HG02588 (cell line): Measurements from ENCODE around the gene ABCB11.
A peak's percentile ranks its signal among the peaks of the same experiment; 100 is the strongest.
"Not testable (repeated sequence)": the region's sequence is repeated elsewhere in the genome, so short reads cannot be mapped to it uniquely, and the experiment has no call there.

Experiments
- ATAC-seq: cut with Tn5 transposase; IDR thresholded peaks from one replicate; pipeline ENCODE4 v1.9.1; 2021; ENCODE audit warnings: mild to moderate bottlenecking, moderate library complexity; ENCODE audit not compliant: unreplicated experiment

Gene ABCB11

DNA sequence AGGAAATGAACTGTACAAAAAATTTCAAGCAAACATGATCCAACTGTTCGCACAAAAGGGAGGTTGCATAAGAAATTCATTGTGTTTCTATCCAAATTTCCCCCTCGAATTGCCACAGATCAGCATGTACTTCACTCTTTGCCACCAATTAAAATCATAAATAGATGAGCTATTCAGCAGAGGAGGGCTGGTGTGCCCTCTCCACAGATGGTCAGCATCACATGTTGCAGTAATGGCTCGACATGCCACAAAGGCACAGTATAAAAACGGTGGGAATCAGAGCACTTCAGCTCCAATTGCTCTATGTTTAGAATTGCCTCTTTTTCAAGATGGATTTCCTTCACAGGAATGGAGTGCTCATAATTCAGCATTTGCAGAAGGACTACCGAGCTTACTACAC, 130.1 kb downstream of the ABCB11 start, which contains the start of gene G6PC2:
G6PC2 (plus strand) TSS at position 289 of the 400 bp plus-strand sequence; CDS start at position 330, 41 bp downstream.
- no peak for ATAC-seq

DNA sequence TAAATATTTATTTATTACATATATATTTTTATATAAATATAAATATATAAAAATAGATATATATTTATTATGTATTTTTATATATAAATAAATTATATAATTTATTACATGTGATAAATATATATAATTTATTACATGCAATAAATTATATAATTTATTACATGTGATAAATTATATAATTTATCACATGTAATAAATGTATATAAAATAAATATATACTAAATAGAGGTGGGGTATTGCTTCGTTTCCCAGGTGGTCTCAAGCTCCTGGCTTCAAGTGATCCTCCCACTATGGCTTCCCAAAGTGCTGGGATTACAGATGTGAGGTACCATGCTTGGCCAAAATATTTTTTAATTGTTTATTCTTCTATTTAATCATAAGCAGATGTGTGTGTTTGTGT, 133.7 kb downstream of the ABCB11 start:
- ATAC-seq: no peak

DNA sequence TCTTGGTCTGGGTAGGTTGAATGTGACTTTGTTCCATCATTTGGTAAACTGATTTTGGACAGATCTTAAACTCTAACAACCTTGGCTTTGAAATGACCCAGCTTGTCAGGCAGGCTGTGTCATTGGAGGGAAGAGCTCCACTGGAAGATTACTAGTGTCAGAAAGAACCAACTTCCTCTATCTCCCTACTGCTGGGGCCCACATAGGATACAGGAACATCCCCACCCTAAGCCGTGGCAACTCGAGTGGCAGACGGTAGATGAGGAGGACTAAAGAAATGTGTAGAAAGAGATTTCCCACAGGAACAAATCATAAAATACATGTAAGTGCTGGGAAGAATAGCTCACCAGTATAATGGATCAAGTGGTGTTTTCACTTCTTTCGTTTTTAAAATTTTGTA, 134.3 kb downstream of the ABCB11 start:
- ATAC-seq: no peak

DNA sequence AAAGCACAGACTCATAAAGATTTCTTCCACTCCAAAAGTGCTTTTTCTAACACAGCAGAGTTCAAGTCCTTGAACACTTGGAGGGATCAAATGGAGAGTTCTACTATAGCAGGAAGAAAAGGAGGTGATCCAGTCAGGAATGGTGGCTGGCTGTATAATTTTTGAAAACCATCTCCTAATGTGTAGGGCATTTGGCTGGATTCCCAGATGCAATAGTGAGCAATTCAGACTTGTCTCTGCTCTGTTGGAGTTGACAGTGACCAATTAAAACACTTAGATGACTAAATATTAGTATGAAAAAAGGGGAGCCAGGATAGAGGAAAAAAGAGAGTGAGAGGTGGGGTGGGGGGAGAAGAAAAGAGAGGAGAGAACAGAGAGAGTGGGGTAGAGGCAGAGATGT, 135.4 kb downstream of the ABCB11 start:
- ATAC-seq: no peak

GRCh38 chr2:168894720-168895119, 136.4 kb downstream of the ABCB11 start:
- no peak for ATAC-seq

- ATAC-seq: no peak
Measured at GRCh38 chr2:168894101-168894500, 137.0 kb downstream of the ABCB11 start.

- ATAC-seq: no peak
Measured at GRCh38 chr2:168892327-168892726, 138.8 kb downstream of the ABCB11 start.

DNA sequence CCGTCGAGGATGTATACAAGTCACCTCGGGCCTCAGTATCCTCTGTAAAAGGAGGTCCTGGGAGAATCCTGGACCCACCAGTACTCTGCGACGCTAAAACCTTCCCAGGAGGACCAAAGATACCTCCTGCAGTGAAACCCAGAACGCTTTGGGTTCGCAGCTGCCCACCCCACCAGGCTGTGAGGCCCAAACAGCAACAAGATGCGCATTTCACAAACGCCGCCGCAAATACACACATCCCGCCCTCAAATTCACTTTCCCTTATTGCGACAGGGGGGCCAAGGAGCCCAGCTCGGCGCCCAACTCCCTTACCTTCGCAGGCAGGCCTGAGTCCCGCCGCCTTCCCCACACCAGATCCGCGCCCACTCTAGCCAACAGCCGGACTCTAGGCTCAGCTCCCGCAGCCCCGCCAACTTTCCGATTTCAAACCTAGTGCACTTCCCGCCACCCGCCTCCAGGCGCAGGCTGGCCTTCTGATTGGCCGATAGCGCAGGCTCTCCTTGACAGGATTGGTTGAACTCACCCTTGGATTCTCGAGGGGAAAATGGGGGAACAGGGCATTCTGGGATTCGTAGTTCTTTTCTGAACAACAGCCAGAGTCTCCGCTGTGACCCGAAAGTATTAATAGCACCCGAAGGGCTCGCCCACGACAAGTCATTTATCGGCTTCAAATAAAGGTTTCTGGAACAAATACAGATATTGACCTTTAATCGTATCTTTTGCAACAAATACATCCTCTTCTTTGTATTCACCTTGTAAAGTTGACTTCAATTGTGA, 140.9 kb downstream of the ABCB11 start, which contains the start of gene SPC25:
SPC25 (minus strand) TSS at position 425 of the 777 bp plus-strand sequence. CDS start 911 bp downstream, outside the sequence.
- ATAC-seq: peak; percentile 100

DNA sequence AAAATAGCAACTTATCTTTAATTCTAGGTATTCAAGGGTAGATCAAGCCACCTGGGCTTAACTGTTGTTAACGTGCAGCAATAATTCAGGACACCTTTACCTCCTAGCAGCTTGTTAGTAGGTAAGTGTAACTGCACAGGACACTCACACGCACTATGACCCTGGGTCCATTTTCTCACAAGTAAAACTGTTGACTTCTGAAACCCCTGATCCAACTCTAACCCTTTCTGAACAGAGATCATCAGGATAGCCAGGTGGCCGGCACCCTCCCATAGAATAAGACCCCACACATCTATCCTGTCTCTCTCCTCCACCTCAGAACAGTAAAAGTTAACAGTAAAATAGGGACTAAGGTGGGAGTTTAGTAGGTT, 141.5 kb downstream of the ABCB11 start:
- no peak for ATAC-seq

- no peak for ATAC-seq
Measured at GRCh38 chr2:168884975-168885374, 146.1 kb downstream of the ABCB11 start.

GRCh38 chr2:168882163-168882562, 149.0 kb downstream of the ABCB11 start:
- not testable (repeated sequence) for ATAC-seq

GRCh38 chr2:168874368-168875054, 156.6 kb downstream of the ABCB11 start:
- no peak for ATAC-seq

- not testable (repeated sequence) for ATAC-seq
Measured at GRCh38 chr2:168870824-168871223, 160.3 kb downstream of the ABCB11 start.
